Type B pancreatic cell (in vitro differentiated cells): Measurements from ENCODE around the gene TBC1D8. TPM values are rescaled to one million over a fixed set of nuclear protein-coding genes. Genes with fewer than 3 reads are reported as not detected.

ENCODE experiments used
- DNase-seq: peaks from one replicate; pipeline ENCODE4 v3.0.0; 2021; ENCODE audit warnings: mixed read lengths; ENCODE audit not compliant: unreplicated experiment; ENCODE audit errors: extremely low spot score
- H3K27ac Mint-ChIP-seq: 2 replicates; pipeline ENCODE4 v1.8.0; 2021; ENCODE audit warnings: mild to moderate bottlenecking, mixed read lengths
- H3K27me3 Mint-ChIP-seq: 2 replicates; pipeline ENCODE4 v1.8.0; 2021; ENCODE audit warnings: mixed read lengths
- H3K36me3 Mint-ChIP-seq: 2 replicates; pipeline ENCODE4 v1.8.0; 2021; ENCODE audit warnings: mixed read lengths
- H3K4me1 Mint-ChIP-seq: one replicate; pipeline ENCODE4 v1.8.0; 2021; ENCODE audit warnings: mixed read lengths; ENCODE audit not compliant: unreplicated experiment
- H3K4me3 Mint-ChIP-seq: 2 replicates; pipeline ENCODE4 v1.8.0; 2021; ENCODE audit warnings: mild to moderate bottlenecking, mixed read lengths
- H3K9me3 Mint-ChIP-seq: 2 replicates; pipeline ENCODE4 v1.8.0; 2021; ENCODE audit warnings: mixed read lengths
- CTCF ChIP-seq: fragments of 200-600 bp; sonication (generic); conservative IDR thresholded peaks from 2 replicates; pipeline ENCODE4 v1.5.0; 2021; ENCODE audit warnings: antibody characterized with exemption, mild to moderate bottlenecking
- total RNA-seq: library from RNA; stranded (reverse); gene quantifications from 2 replicates; pipeline ENCODE4 v1.2.1, GENCODE V29; 2021; ENCODE audit warnings: low replicate concordance

TBC1D8 gene
- total RNA-seq, 1 donor from 2014 or later = 20.1 TPM

GRCh38 chr2:101018934-101019333 is 132.2 kb downstream of the TBC1D8 start:
- TF ChIP-seq CTCF = no peak
- DNase-seq = no peak
- Mint-ChIP-seq H3K9me3 (no peaks in the 10 kb centered on the region), H3K27me3 (no peaks in the 10 kb centered on the region), H3K4me3 (no peak overlapping the region), H3K36me3 (peaks cover 33% of the 10 kb centered on the region), H3K27ac (no peak overlapping the region), H3K4me1 (no peaks in the 10 kb centered on the region)

GRCh38 chr2:101017371-101017770 is 133.8 kb downstream of the TBC1D8 start:
- H3K27ac Mint-ChIP-seq = no peak overlapping the region
- peaks cover 6% of the 10 kb centered on the region for H3K4me1 Mint-ChIP-seq
- H3K4me3 Mint-ChIP-seq = no peak overlapping the region
- H3K27me3 Mint-ChIP-seq = no peaks in the 10 kb centered on the region
- no peak for TF ChIP-seq CTCF
- peaks cover 40% of the 10 kb centered on the region for H3K36me3 Mint-ChIP-seq
- no peaks in the 10 kb centered on the region for H3K9me3 Mint-ChIP-seq
- DNase-seq = no peak

GRCh38 chr2:101014264-101014857 is 136.8 kb downstream of the TBC1D8 start:
- Mint-ChIP-seq H3K27me3 (no peaks in the 10 kb centered on the region), H3K4me1 (peaks cover 9% of the 10 kb centered on the region), H3K27ac (no peak overlapping the region), H3K4me3 (no peak overlapping the region), H3K36me3 (peaks cover 35% of the 10 kb centered on the region), H3K9me3 (no peaks in the 10 kb centered on the region)
- DNase-seq = no peak
- TF ChIP-seq CTCF = no peak

- no peaks in the 10 kb centered on the region for H3K9me3 Mint-ChIP-seq
- peaks cover 32% of the 10 kb centered on the region for H3K36me3 Mint-ChIP-seq
- peak overlapping the region; percentile 32 for H3K27ac Mint-ChIP-seq
- peaks cover 9% of the 10 kb centered on the region for H3K4me1 Mint-ChIP-seq
- no peak overlapping the region for H3K4me3 Mint-ChIP-seq
- DNase-seq = no peak
- no peaks in the 10 kb centered on the region for H3K27me3 Mint-ChIP-seq
- peak; percentile 90 for TF ChIP-seq CTCF
Measured at GRCh38 chr2:101012706-101013181, 138.4 kb downstream of the TBC1D8 start.

GRCh38 chr2:101012054-101012705 is 139.0 kb downstream of the TBC1D8 start:
- Mint-ChIP-seq H3K4me1 (peaks cover 9% of the 10 kb centered on the region), H3K27ac (peak overlapping the region; percentile 32), H3K27me3 (no peaks in the 10 kb centered on the region), H3K36me3 (peaks cover 34% of the 10 kb centered on the region), H3K9me3 (no peaks in the 10 kb centered on the region), H3K4me3 (no peak overlapping the region)
- TF ChIP-seq CTCF = no peak
- DNase-seq = no peak
